Measurements from ENCODE around the gene RNASEH1. TPM values are rescaled to one million over a fixed set of nuclear protein-coding genes. Genes with fewer than 3 reads are reported as not detected.

Gene RNASEH1
- total and polyA plus RNA-seq, 2 donors from 2014 or later = 6.8 to 21.1 TPM

- no peaks in the 10 kb centered on the region for H3K36me3 ChIP-seq (ENCODE audit: control insufficient read depth in 2 of 3, insufficient read depth in 3 of 3, low read length in 3 of 3)
- peak overlapping the region; percentile 57 to 66 for H3K27ac ChIP-seq (ENCODE audit: low read depth in 2 of 2, low read length in 2 of 2)
- peaks cover 0 to 4% (median 0%) of the 10 kb centered on the region in 3 donors for H3K4me1 ChIP-seq (ENCODE audit: control insufficient read depth in 2 of 3, insufficient read depth in 2 of 3, low read depth in 1 of 3, low read length in 3 of 3)
- DNase-seq (no peak), FAIRE-seq (no peak)
- no peaks in the 10 kb centered on the region for H3K27me3 ChIP-seq (ENCODE audit: control insufficient read depth, insufficient read depth, low read length)
- H3K4me3 ChIP-seq (ENCODE audit: low read length in 3 of 3) = peak overlapping the region in 2 of 3 donors; percentile 9 to 32
- intact Hi-C loops (cut with DNase I) = no loop called here
- H3K9ac ChIP-seq (ENCODE audit: low read length in 3 of 3) = peak overlapping the region in 1 of 3 donors; percentile 40
- TF ChIP-seq CTCF (IDR thresholded peaks at IDR 0.05; ENCODE audit: borderline replicate concordance, extremely low read depth, insufficient read depth) = no peak
- no peaks in the 10 kb centered on the region for H3K9me3 ChIP-seq (ENCODE audit: control insufficient read depth in 2 of 3, insufficient read depth in 1 of 3, low read length in 3 of 3)
These were observed 47.9 kb upstream of the RNASEH1 start for GRCh38 chr2:3606028-3606369.

- Histone ChIP-seq H3K36me3 (ENCODE audit: control insufficient read depth in 2 of 3, insufficient read depth in 3 of 3, low read length in 3 of 3) (no peaks in the 10 kb centered on the region), H3K27ac (ENCODE audit: low read depth in 2 of 2, low read length in 2 of 2) (peak overlapping the region; percentile 57 to 75), H3K4me1 (ENCODE audit: control insufficient read depth in 2 of 3, insufficient read depth in 2 of 3, low read depth in 1 of 3, low read length in 3 of 3) (peaks cover 0 to 4% (median 0%) of the 10 kb centered on the region in 3 donors), H3K9me3 (ENCODE audit: control insufficient read depth in 2 of 3, insufficient read depth in 1 of 3, low read length in 3 of 3) (no peaks in the 10 kb centered on the region), H3K4me3 (ENCODE audit: low read length in 3 of 3) (peak overlapping the region in 1 of 3 donors; percentile 32), H3K27me3 (ENCODE audit: control insufficient read depth, insufficient read depth, low read length) (no peaks in the 10 kb centered on the region), H3K9ac (ENCODE audit: low read length in 3 of 3) (peak overlapping the region in 1 of 3 donors; percentile 40)
- DNase-seq = peak in 4 of 5 donors; percentile 49 to 91 (median 83)
- TF ChIP-seq CTCF (IDR thresholded peaks at IDR 0.05; ENCODE audit: borderline replicate concordance, extremely low read depth, insufficient read depth) = no peak
- intact Hi-C loops (cut with DNase I) = no loop called here
- no peak for FAIRE-seq
These were observed 47.1 kb upstream of the RNASEH1 start for GRCh38 chr2:3604991-3605961.

GRCh38 chr2:3604207-3604877 is 46.2 kb upstream of the RNASEH1 start:
- no peaks in the 10 kb centered on the region for H3K36me3 ChIP-seq (ENCODE audit: control insufficient read depth in 2 of 3, insufficient read depth in 3 of 3, low read length in 3 of 3)
- intact Hi-C loops (cut with DNase I) = no loop called here
- no peaks in the 10 kb centered on the region for H3K27me3 ChIP-seq (ENCODE audit: control insufficient read depth, insufficient read depth, low read length)
- H3K4me3 ChIP-seq (ENCODE audit: low read length in 3 of 3) = no peak overlapping the region
- H3K9me3 ChIP-seq (ENCODE audit: control insufficient read depth in 2 of 3, insufficient read depth in 1 of 3, low read length in 3 of 3) = no peaks in the 10 kb centered on the region
- peaks cover 0 to 4% (median 0%) of the 10 kb centered on the region in 3 donors for H3K4me1 ChIP-seq (ENCODE audit: control insufficient read depth in 2 of 3, insufficient read depth in 2 of 3, low read depth in 1 of 3, low read length in 3 of 3)
- no peak for FAIRE-seq
- TF ChIP-seq CTCF (IDR thresholded peaks at IDR 0.05; ENCODE audit: borderline replicate concordance, extremely low read depth, insufficient read depth) = no peak
- H3K27ac ChIP-seq (ENCODE audit: low read depth in 2 of 2, low read length in 2 of 2) = peak overlapping the region in 1 of 2 donors; percentile 60
- peak in 2 of 5 donors; percentile 45 to 75 for DNase-seq
- H3K9ac ChIP-seq (ENCODE audit: low read length in 3 of 3) = no peak overlapping the region

All from kidney (tissue), 14 donors.